ENCODE data around the gene ENTPD6. TPM values are rescaled to one million over a fixed set of nuclear protein-coding genes. Genes with fewer than 3 reads are reported as not detected.

Gene ENTPD6
- total RNA-seq, 1 experiment from 2014 or later = 62.4 TPM

Other genes starting within 250 kb of the ENTPD6 start
- gene CST7, start 246.4 kb upstream of the ENTPD6 start, total RNA-seq (2014; rRNA removed; shearing (Covaris generic)) = not detected in 2 replicates
- gene APMAP, start 203.0 kb upstream of the ENTPD6 start, total RNA-seq (2014; rRNA removed; shearing (Covaris generic)) = 169 and 171 TPM in 2 replicates
- 0.10 and 0.57 TPM in 2 replicates for gene ACSS1, start 137.6 kb upstream of the ENTPD6 start, total RNA-seq (2014; rRNA removed; shearing (Covaris generic))
- gene VSX1, start 113.6 kb upstream of the ENTPD6 start, total RNA-seq (2014; rRNA removed; shearing (Covaris generic)) = 0.10 TPM in 1 of 2 replicates, not detected in the other
- 91.8 and 118 TPM in 2 replicates for gene PYGB, start 52.4 kb downstream of the ENTPD6 start, total RNA-seq (2014; rRNA removed; shearing (Covaris generic))
- 90.9 and 105 TPM in 2 replicates for gene ABHD12, start 195.1 kb downstream of the ENTPD6 start, total RNA-seq (2014; rRNA removed; shearing (Covaris generic))
- 42.6 and 48.4 TPM in 2 replicates for gene GINS1, start 212.0 kb downstream of the ENTPD6 start, total RNA-seq (2014; rRNA removed; shearing (Covaris generic))